Effector memory CD4-positive, alpha-beta T cell (primary cell): ENCODE measurements around the gene WDR38.
A peak's percentile ranks its signal among the peaks of the same experiment; 100 is the strongest.

Experiments used
- DNase-seq, 3 donors: peaks; one replicate each; pipeline ENCODE4 v3.0.0-alpha.2; 2020
- H3K27ac ChIP-seq: 2 replicates; pipeline ENCODE4 v1.7.0; 2013; ENCODE audit warnings: mild to moderate bottlenecking, low read length, moderate library complexity; ENCODE audit not compliant: insufficient read depth, poor library complexity, severe bottlenecking
- H3K27me3 ChIP-seq: replicated peaks from 2 replicates; pipeline ENCODE4 v1.7.0; 2013; ENCODE audit warnings: mild to moderate bottlenecking, low read length; ENCODE audit not compliant: insufficient read depth, control insufficient read depth, poor library complexity, severe bottlenecking
- H3K36me3 ChIP-seq: 2 replicates; pipeline ENCODE4 v1.7.0; 2013; ENCODE audit warnings: mild to moderate bottlenecking, low read length, moderate library complexity; ENCODE audit not compliant: control insufficient read depth, insufficient read depth
- H3K4me1 ChIP-seq: 2 replicates; pipeline ENCODE4 v1.7.0; 2013; ENCODE audit warnings: low read length, mild to moderate bottlenecking; ENCODE audit not compliant: control insufficient read depth, insufficient read depth, poor library complexity, severe bottlenecking
- H3K4me3 ChIP-seq: 2 replicates; pipeline ENCODE4 v1.7.0; 2013; ENCODE audit warnings: low read length, low read depth, mild to moderate bottlenecking; ENCODE audit not compliant: insufficient read depth, poor library complexity, severe bottlenecking
- H3K9me3 ChIP-seq: 2 replicates; pipeline ENCODE4 v1.7.0; 2013; ENCODE audit warnings: mild to moderate bottlenecking, low read length, moderate library complexity; ENCODE audit not compliant: control insufficient read depth
- total RNA-seq, 3 donors: gene quantifications; one replicate each; lab custom pipeline; 2026; lab: John Stamatoyannopoulos, UW

The WDR38 gene, protein sequence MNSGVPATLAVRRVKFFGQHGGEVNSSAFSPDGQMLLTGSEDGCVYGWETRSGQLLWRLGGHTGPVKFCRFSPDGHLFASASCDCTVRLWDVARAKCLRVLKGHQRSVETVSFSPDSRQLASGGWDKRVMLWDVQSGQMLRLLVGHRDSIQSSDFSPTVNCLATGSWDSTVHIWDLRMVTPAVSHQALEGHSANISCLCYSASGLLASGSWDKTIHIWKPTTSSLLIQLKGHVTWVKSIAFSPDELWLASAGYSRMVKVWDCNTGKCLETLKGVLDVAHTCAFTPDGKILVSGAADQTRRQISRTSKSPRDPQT
- total RNA-seq, result 0 to 0.39 (median 0.26) reads per million in 3 donors

- no peaks in the 10 kb centered on the region for H3K27me3 ChIP-seq
- H3K27ac ChIP-seq, result peak within 1 kb of the TSS; percentile 56
- H3K4me1 ChIP-seq, result peaks cover 5% of the 10 kb centered on the region
- H3K4me3 ChIP-seq, result peak within 1 kb of the TSS; percentile 40
- peaks cover 16% of the 10 kb centered on the region for H3K36me3 ChIP-seq
- no peaks in the 10 kb centered on the region for H3K9me3 ChIP-seq
- peak; percentile 78 to 88 (median 82) for DNase-seq
These were observed at the start of gene WDR38 for GRCh38 chr9:124852829-124853531. Gene WDR38 (plus strand): TSS chr9:124853460. CDS start chr9:124853532, 72 bp downstream.

- Histone ChIP-seq H3K36me3 (no peaks in the 10 kb centered on the region), H3K4me1 (no peaks in the 10 kb centered on the region), H3K4me3 (no peak overlapping the region), H3K27ac (no peak overlapping the region), H3K27me3 (no peaks in the 10 kb centered on the region), H3K9me3 (no peaks in the 10 kb centered on the region)
- no peak for DNase-seq
These were observed 49.3 kb upstream of the WDR38 start for GRCh38 chr9:124803911-124804310.

DNA sequence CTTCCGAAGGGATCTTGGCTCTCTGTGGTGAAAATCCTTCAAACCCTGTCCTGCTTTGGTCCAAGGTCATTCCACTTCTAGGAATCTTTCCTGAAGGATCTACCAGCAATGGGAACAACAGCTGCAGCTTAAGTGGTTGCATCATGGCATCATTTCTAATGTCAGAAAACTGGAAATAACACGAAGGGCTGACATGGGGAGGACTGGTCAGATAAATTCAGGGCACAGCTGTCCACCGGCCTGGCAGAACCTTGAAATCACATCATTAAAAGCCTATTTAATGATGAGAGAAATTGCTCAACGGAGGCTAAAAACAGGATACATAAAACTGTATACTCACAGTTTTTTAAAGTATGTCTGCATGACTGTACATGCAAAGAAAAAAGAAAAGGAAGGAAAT lies 48.1 kb upstream of the WDR38 start:
- Histone ChIP-seq H3K27ac (no peak overlapping the region), H3K36me3 (no peaks in the 10 kb centered on the region), H3K4me1 (no peaks in the 10 kb centered on the region), H3K9me3 (no peaks in the 10 kb centered on the region), H3K27me3 (no peaks in the 10 kb centered on the region), H3K4me3 (no peak overlapping the region)
- no peak for DNase-seq

GRCh38 chr9:124808246-124808956 lies 44.9 kb upstream of the WDR38 start:
- Histone ChIP-seq H3K4me1 (no peaks in the 10 kb centered on the region), H3K27me3 (no peaks in the 10 kb centered on the region), H3K9me3 (no peaks in the 10 kb centered on the region), H3K27ac (no peak overlapping the region), H3K4me3 (no peak overlapping the region), H3K36me3 (no peaks in the 10 kb centered on the region)
- no peak for DNase-seq

GRCh38 chr9:124809211-124809610 lies 44.0 kb upstream of the WDR38 start:
- H3K27me3 ChIP-seq, result no peaks in the 10 kb centered on the region
- H3K9me3 ChIP-seq, result no peaks in the 10 kb centered on the region
- no peak for DNase-seq
- no peak overlapping the region for H3K4me3 ChIP-seq
- no peaks in the 10 kb centered on the region for H3K36me3 ChIP-seq
- no peak overlapping the region for H3K27ac ChIP-seq
- no peaks in the 10 kb centered on the region for H3K4me1 ChIP-seq

- Histone ChIP-seq H3K4me1 (no peaks in the 10 kb centered on the region), H3K36me3 (no peaks in the 10 kb centered on the region), H3K4me3 (no peak overlapping the region), H3K9me3 (no peaks in the 10 kb centered on the region), H3K27me3 (no peaks in the 10 kb centered on the region), H3K27ac (no peak overlapping the region)
- DNase-seq, result no peak
These were observed 43.3 kb upstream of the WDR38 start for GRCh38 chr9:124809741-124810500.

- no peak overlapping the region for H3K27ac ChIP-seq
- H3K27me3 ChIP-seq, result no peaks in the 10 kb centered on the region
- H3K4me1 ChIP-seq, result no peaks in the 10 kb centered on the region
- no peaks in the 10 kb centered on the region for H3K9me3 ChIP-seq
- DNase-seq, result no peak
- H3K36me3 ChIP-seq, result no peaks in the 10 kb centered on the region
- H3K4me3 ChIP-seq, result no peak overlapping the region
These were observed 42.5 kb upstream of the WDR38 start for GRCh38 chr9:124810663-124811355.

DNA sequence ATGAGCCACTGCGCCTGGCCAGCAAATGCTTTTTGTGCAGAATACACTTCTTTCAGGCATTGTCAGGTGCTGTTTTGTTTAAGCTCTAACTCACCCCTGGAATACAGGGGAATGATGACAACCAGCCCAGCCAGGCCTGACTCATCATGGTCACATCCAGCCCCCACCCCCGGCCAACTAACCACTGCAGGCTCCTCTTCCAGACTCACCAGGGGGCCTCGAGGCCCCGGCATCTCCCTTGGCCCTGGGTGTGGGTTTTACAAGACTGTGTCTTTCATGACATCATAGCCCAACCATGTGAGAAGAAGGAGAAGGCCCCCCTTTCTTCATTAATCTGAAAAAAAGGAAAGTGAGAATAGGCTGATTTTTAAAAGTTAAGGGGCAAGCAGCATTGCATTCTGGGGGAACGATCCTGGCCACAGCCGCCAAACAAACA lies 40.8 kb upstream of the WDR38 start:
- no peaks in the 10 kb centered on the region for H3K27me3 ChIP-seq
- no peak for DNase-seq
- no peaks in the 10 kb centered on the region for H3K36me3 ChIP-seq
- no peak overlapping the region for H3K27ac ChIP-seq
- no peaks in the 10 kb centered on the region for H3K9me3 ChIP-seq
- H3K4me3 ChIP-seq, result no peak overlapping the region
- no peaks in the 10 kb centered on the region for H3K4me1 ChIP-seq

DNA sequence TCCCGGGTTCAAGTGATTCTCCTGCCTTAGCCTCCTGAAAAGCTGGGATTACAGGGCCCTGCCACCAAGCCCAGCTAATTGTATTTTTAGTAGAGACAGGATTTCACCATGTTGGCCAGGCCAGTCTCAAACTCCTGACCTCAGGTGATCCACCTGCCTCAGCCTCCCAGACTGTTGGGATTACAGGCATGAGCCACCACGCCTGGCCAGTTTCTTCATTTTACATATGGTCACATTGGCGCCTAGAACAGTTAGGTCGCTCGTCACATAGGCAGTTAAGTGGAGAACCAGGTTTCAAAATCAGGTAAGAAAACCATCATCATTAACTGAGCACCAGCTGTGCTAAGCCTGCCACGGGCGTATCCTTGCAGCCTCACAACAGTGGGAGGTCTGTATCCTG lies 40.2 kb upstream of the WDR38 start:
- Histone ChIP-seq H3K4me1 (no peaks in the 10 kb centered on the region), H3K27ac (no peak overlapping the region), H3K36me3 (no peaks in the 10 kb centered on the region), H3K9me3 (no peaks in the 10 kb centered on the region), H3K4me3 (no peak overlapping the region), H3K27me3 (no peaks in the 10 kb centered on the region)
- DNase-seq, result no peak
